Ovary (tissue), 9 donors: ENCODE measurements around the gene LSAMP. TPM values are rescaled to one million over a fixed set of nuclear protein-coding genes. Genes with fewer than 3 reads are reported as not detected.

Experiments used
- DNase-seq, 5 donors: peaks; one replicate each; pipeline ENCODE4 v3.0.0-alpha.2; 2019 to 2020
- H3K27ac ChIP-seq, 2 donors: fragments of 200-600 bp; one replicate each; pipeline versions ENCODE4 v1.5.1 to v1.8.0; 2019 to 2022
- H3K27me3 ChIP-seq: fragments of 200-600 bp; one replicate; pipeline ENCODE4 v1.8.0; 2022
- H3K36me3 ChIP-seq: fragments of 200-600 bp; sonication (generic); one replicate; pipeline ENCODE4 v1.5.1; 2019
- H3K4me1 ChIP-seq: one replicate; pipeline ENCODE4 v1.8.1; 2013; ENCODE audit warnings: mild to moderate bottlenecking, moderate library complexity; ENCODE audit not compliant: insufficient read depth
- H3K4me3 ChIP-seq: fragments of 200-600 bp; sonication (generic); one replicate; pipeline ENCODE4 v1.5.1; 2017
- H3K9me3 ChIP-seq, 2 donors: fragments of 200-600 bp in 1 of 2; sonication (generic) in 1 of 2; one replicate each; pipeline versions ENCODE4 v1.5.1 to v1.8.1; 2013 to 2019; ENCODE audit warnings: mild to moderate bottlenecking in 1 of 2, moderate library complexity in 1 of 2
- EP300 ChIP-seq: sonication (generic); formaldehyde crosslinking; IDR thresholded peaks from one replicate; pipeline ENCODE4 v1.6.1; 2017; ENCODE audit warnings: antibody characterized with exemption
- POLR2A ChIP-seq: fragments of 450-650 bp; IDR thresholded peaks from one replicate; pipeline ENCODE4 v1.6.1; 2017; ENCODE audit warnings: antibody characterized with exemption, mild to moderate bottlenecking, moderate library complexity
- WGBS, 3 donors: extraction: QIAGEN DNeasy Blood & Tissue Kit in 1 of 3; methylation state at CpG; one replicate each; pipeline versions ENCODE4 v1.1.5 to v1.1.7; 2013 to 2017; 5-methylcytosine and 5-hydroxymethylcytosine counted together
- intact Hi-C, 4 donors: fragments of 100-400 bp; cut with DNase I; formaldehyde crosslinking; loops; one replicate each; pipeline versions ENCODE4 v1.11.0 to v1.15.1; 2022 to 2023
- polyA plus RNA-seq, 2 donors: library from polyadenylated mRNA; stranded (reverse); fragments of 200-250 nt in 1 of 2; fragments of 350-450 nt in 1 of 2; fragmentation: Illumina TruSeq in 1 of 2; extraction: RNeasy Lipid Tissue Mini Kit (QIAGEN cat#74804) in 1 of 2; gene quantifications; one replicate each; pipeline ENCODE4 v1.2.3, GENCODE V29; 2013 to 2014
- total RNA-seq, 7 donors: library from RNA; depleted of rRNA in 2 of 7; stranded (reverse); fragments of >200 nt in 2 of 7; fragmentation: NEBNext Ultra II Directional in 3 of 7; extraction: Animal tissue kit (Norgen Biotek cat#: 25700) in 3 of 7; gene quantifications; one replicate each; pipeline versions ENCODE4 v1.1.0 to v1.2.4, GENCODE V29; 2016 to 2023
- TF ChIP-seq, protein P1 (sequence below), 3 donors: fragments of 450-650 bp in 2 of 3; fragments of 200-600 bp in 1 of 3; IDR thresholded peaks; one replicate each; pipeline versions ENCODE4 v1.5.1 to v1.8.0; 2016 to 2022; ENCODE audit warnings: antibody characterized with exemption in 3 of 3, mild to moderate bottlenecking in 1 of 3
- donor health status: DM: no; HTN: no; CAD: no; lungs with moderate emphysema.
- donor health status: DM: no; HTN: no; CAD: no.
- donor health status: Bipolar disorder and iron deficiency.
- donor health status: DM: yes; HTN: yes; CAD: no.
- donor health status: DM: no; HTN: no; CAD: no.
- donor health status: DM: yes; HTN: yes; CAD: no.

The LSAMP gene
- total and polyA plus RNA-seq, 9 donors = 1.1 to 13.0 (median 5.4) TPM

DNA sequence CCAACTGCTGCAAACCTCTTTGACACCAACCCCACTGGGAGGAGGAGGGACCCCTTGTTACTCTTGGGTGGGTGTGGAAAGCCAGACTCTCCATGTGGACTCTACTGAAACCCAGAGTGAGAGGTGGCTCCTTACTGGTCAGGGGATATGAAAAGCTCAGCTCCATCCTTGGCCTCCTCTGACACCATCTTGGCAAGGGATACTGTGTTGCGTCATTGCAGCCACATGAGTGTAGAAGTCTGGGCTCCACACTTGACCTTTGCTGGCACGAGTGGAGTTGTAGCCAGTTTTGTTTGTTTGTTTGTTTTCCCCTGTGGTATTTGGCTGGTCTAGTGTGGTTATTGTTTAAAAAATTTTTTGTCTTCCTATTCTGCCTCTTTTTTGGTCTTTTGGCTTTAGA lies 532.9 kb downstream of the LSAMP start:
- no peaks in the 10 kb centered on the region for H3K36me3 ChIP-seq
- no peak overlapping the region for H3K4me3 ChIP-seq
- TF ChIP-seq POLR2A = no peak
- no peak for TF ChIP-seq EP300
- TF ChIP-seq, protein P1, sequence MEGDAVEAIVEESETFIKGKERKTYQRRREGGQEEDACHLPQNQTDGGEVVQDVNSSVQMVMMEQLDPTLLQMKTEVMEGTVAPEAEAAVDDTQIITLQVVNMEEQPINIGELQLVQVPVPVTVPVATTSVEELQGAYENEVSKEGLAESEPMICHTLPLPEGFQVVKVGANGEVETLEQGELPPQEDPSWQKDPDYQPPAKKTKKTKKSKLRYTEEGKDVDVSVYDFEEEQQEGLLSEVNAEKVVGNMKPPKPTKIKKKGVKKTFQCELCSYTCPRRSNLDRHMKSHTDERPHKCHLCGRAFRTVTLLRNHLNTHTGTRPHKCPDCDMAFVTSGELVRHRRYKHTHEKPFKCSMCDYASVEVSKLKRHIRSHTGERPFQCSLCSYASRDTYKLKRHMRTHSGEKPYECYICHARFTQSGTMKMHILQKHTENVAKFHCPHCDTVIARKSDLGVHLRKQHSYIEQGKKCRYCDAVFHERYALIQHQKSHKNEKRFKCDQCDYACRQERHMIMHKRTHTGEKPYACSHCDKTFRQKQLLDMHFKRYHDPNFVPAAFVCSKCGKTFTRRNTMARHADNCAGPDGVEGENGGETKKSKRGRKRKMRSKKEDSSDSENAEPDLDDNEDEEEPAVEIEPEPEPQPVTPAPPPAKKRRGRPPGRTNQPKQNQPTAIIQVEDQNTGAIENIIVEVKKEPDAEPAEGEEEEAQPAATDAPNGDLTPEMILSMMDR (IDR thresholded peaks at IDR 0.05) = no peak
- H3K27ac ChIP-seq = no peak overlapping the region
- H3K4me1 ChIP-seq = no peaks in the 10 kb centered on the region
- intact Hi-C loops = no loop called here
- H3K27me3 ChIP-seq = no peaks in the 10 kb centered on the region
- 46 to 63% (median 54%) methylated on average over 2 of the region's 2 CpGs for WGBS, 3 donors
- DNase-seq = peak in 3 of 5 donors; percentile 14 to 28 (median 18)
- no peaks in the 10 kb centered on the region for H3K9me3 ChIP-seq

DNA sequence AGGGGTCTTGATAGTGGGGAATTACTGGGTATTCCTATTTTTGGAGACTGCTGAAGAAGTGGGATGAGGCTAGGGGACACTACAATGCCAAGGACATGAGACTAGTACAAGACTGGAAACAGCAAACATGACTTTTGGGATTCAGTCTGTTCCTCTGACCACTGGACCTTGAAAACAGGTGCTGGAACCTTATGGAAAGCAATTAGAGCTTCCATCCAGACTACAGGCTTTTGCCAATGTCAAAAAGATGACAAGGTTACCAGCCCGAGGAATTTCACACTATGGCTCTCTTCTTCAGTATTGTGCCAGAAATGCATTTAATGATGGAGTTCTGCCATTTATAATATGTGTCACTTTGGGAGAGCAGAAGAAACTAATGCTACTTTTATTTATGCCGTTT lies 539.4 kb downstream of the LSAMP start:
- Histone ChIP-seq H3K4me1 (no peaks in the 10 kb centered on the region), H3K9me3 (no peaks in the 10 kb centered on the region), H3K4me3 (no peak overlapping the region), H3K27ac (no peak overlapping the region), H3K36me3 (no peaks in the 10 kb centered on the region), H3K27me3 (no peaks in the 10 kb centered on the region)
- intact Hi-C loops = no loop called here
- TF ChIP-seq POLR2A (no peak), EP300 (no peak)
- TF ChIP-seq, protein P1 (IDR thresholded peaks at IDR 0.05) = no peak
- no peak for DNase-seq
- WGBS, 3 donors = 72 to 85% (median 82%) methylated on average over 2 of the region's 2 CpGs

DNA sequence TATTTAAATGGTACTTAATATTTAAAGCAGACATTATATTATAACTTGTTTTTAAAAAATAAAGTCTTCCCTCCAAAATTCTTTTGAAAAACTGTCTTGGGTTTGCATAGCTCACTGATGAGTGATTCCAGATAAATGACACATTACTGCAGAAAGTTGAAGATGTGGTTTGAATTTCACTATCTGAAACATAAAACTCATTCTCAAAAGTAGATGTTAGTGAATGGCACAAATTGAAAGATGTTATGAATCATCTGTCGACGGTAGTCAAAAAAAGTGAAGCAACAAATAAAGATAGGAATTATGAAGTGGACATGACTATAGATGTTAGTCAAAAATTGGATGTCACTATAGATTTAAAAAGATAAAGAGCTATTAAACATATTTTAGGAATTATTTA lies 541.4 kb downstream of the LSAMP start:
- no peak overlapping the region for H3K27ac ChIP-seq
- no peaks in the 10 kb centered on the region for H3K36me3 ChIP-seq
- H3K9me3 ChIP-seq = no peaks in the 10 kb centered on the region
- 87 to 91% (median 89%) methylated on average over 2 of the region's 2 CpGs for WGBS, 3 donors
- intact Hi-C loops = no loop called here
- H3K27me3 ChIP-seq = no peaks in the 10 kb centered on the region
- no peaks in the 10 kb centered on the region for H3K4me1 ChIP-seq
- TF ChIP-seq, protein P1 (IDR thresholded peaks at IDR 0.05) = no peak
- no peak for TF ChIP-seq EP300
- TF ChIP-seq POLR2A = no peak
- no peak overlapping the region for H3K4me3 ChIP-seq
- DNase-seq = no peak

DNA sequence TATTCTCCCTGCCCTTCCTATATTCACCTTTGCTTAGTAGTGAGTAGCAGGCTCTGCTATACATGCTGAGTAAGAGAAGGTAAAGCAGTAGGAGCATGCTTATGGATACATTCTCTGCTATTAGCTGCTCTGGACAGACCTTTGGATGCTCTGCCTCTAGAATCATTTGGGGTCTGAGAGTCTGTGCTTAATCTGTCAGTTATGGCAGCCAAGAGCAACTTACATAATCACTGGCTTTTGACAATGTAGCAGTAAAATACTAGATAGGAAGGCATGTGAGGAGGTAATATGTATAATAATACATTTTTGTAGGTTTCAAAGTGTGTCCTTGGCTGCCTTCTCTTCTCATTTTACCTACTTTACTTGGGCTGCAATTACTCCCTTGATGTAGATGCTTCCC lies 544.3 kb downstream of the LSAMP start:
- Histone ChIP-seq H3K9me3 (no peaks in the 10 kb centered on the region), H3K27ac (no peak overlapping the region), H3K4me1 (no peaks in the 10 kb centered on the region), H3K4me3 (no peak overlapping the region), H3K27me3 (no peaks in the 10 kb centered on the region), H3K36me3 (no peaks in the 10 kb centered on the region)
- no peak for DNase-seq
- intact Hi-C loops = no loop called here
- TF ChIP-seq, protein P1 (IDR thresholded peaks at IDR 0.05) = no peak
- no peak for TF ChIP-seq POLR2A
- TF ChIP-seq EP300 = no peak

DNA sequence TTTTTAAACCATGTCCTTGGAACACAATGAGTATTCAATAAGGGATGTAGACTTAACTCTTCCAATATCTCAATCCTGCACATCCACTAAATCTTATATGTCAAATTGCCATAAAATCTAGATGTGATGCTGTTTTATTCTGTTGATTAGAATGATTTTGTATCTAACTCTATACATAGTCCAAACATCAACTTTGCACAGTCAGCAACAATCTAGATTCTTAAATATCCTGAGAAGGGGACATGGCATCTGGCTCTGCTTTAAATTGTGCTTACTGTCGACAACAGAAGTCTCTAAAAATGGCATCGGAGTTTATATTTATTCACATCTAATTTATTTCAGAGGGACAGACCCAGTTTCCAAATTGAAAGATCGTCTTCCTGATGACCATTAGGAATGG lies 545.8 kb downstream of the LSAMP start:
- Histone ChIP-seq H3K9me3 (no peaks in the 10 kb centered on the region), H3K4me1 (no peaks in the 10 kb centered on the region), H3K4me3 (no peak overlapping the region), H3K36me3 (no peaks in the 10 kb centered on the region), H3K27ac (no peak overlapping the region), H3K27me3 (no peaks in the 10 kb centered on the region)
- 83 to 87% (median 85%) methylated on average over 3 of the region's 3 CpGs for WGBS, 3 donors
- intact Hi-C loops = no loop called here
- TF ChIP-seq EP300 = no peak
- TF ChIP-seq, protein P1 (IDR thresholded peaks at IDR 0.05) = no peak
- TF ChIP-seq POLR2A = no peak
- no peak for DNase-seq
